DND-41 (cell line): ENCODE results near the gene PAPSS2.

ENCODE experiments used
- CTCF ChIP-seq: IDR thresholded peaks from 2 replicates; pipeline ENCODE4 v1.5.1; 2012; ENCODE audit warnings: borderline replicate concordance, low read length, moderate library complexity, mild to moderate bottlenecking; ENCODE audit not compliant: poor library complexity, severe bottlenecking; ENCODE audit errors: extremely low read depth
- EZH2 ChIP-seq: IDR thresholded peaks from 3 replicates; pipeline ENCODE4 v1.6.1; 2012; ENCODE audit warnings: borderline replicate concordance, low read depth, mild to moderate bottlenecking, moderate library complexity, low read length, inconsistent platforms; ENCODE audit not compliant: severe bottlenecking

GRCh38 chr10:87775766-87776165 lies 116.1 kb downstream of the PAPSS2 start:
- TF ChIP-seq EZH2 (no peak), CTCF (no peak)
